Measurements from ENCODE around the gene SPEF2. TPM values are rescaled to one million over a fixed set of nuclear protein-coding genes. Genes with fewer than 3 reads are reported as not detected.

The SPEF2 gene
- total RNA-seq, 1 donor from 2014 or later: 3.4 TPM

GRCh38 chr5:35618781-35619180 is 1.1 kb downstream of the SPEF2 start:
- DNase-seq (ENCODE audit: low spot score): no peak
- TF ChIP-seq CTCF (IDR thresholded peaks at IDR 0.05; ENCODE audit: unreplicated experiment): no peak
- peaks cover 6% of the 10 kb centered on the region for H3K27me3 Mint-ChIP-seq (ENCODE audit: unreplicated experiment)
- H3K36me3 Mint-ChIP-seq (ENCODE audit: low read depth, unreplicated experiment): no peaks in the 10 kb centered on the region
- H3K27ac Mint-ChIP-seq (ENCODE audit: unreplicated experiment): no peak overlapping the region
- H3K9me3 Mint-ChIP-seq (ENCODE audit: unreplicated experiment): no peaks in the 10 kb centered on the region
- H3K4me1 Mint-ChIP-seq (ENCODE audit: unreplicated experiment): peaks cover 2% of the 10 kb centered on the region
- peak overlapping the region; percentile 95 for H3K4me3 Mint-ChIP-seq (ENCODE audit: unreplicated experiment)

GRCh38 chr5:35622974-35623373 is 5.3 kb downstream of the SPEF2 start:
- H3K4me3 Mint-ChIP-seq (ENCODE audit: unreplicated experiment): no peak overlapping the region
- H3K27ac Mint-ChIP-seq (ENCODE audit: unreplicated experiment): no peak overlapping the region
- peaks cover 2% of the 10 kb centered on the region for H3K4me1 Mint-ChIP-seq (ENCODE audit: unreplicated experiment)
- H3K36me3 Mint-ChIP-seq (ENCODE audit: low read depth, unreplicated experiment): no peaks in the 10 kb centered on the region
- DNase-seq (ENCODE audit: low spot score): no peak
- H3K9me3 Mint-ChIP-seq (ENCODE audit: unreplicated experiment): no peaks in the 10 kb centered on the region
- H3K27me3 Mint-ChIP-seq (ENCODE audit: unreplicated experiment): peaks cover 4% of the 10 kb centered on the region
- TF ChIP-seq CTCF (IDR thresholded peaks at IDR 0.05; ENCODE audit: unreplicated experiment): no peak

- no peak for TF ChIP-seq CTCF (IDR thresholded peaks at IDR 0.05; ENCODE audit: unreplicated experiment)
- peaks cover 3% of the 10 kb centered on the region for H3K27me3 Mint-ChIP-seq (ENCODE audit: unreplicated experiment)
- no peak overlapping the region for H3K27ac Mint-ChIP-seq (ENCODE audit: unreplicated experiment)
- no peaks in the 10 kb centered on the region for H3K36me3 Mint-ChIP-seq (ENCODE audit: low read depth, unreplicated experiment)
- H3K9me3 Mint-ChIP-seq (ENCODE audit: unreplicated experiment): no peaks in the 10 kb centered on the region
- H3K4me1 Mint-ChIP-seq (ENCODE audit: unreplicated experiment): no peaks in the 10 kb centered on the region
- no peak for DNase-seq (ENCODE audit: low spot score)
- no peak overlapping the region for H3K4me3 Mint-ChIP-seq (ENCODE audit: unreplicated experiment)
Measured at GRCh38 chr5:35623991-35624390, 6.3 kb downstream of the SPEF2 start.

GRCh38 chr5:35626108-35626507 is 8.4 kb downstream of the SPEF2 start:
- Mint-ChIP-seq H3K36me3 (ENCODE audit: low read depth, unreplicated experiment) (no peaks in the 10 kb centered on the region), H3K27me3 (ENCODE audit: unreplicated experiment) (peaks cover 2% of the 10 kb centered on the region), H3K4me3 (ENCODE audit: unreplicated experiment) (no peak overlapping the region), H3K4me1 (ENCODE audit: unreplicated experiment) (no peaks in the 10 kb centered on the region), H3K9me3 (ENCODE audit: unreplicated experiment) (no peaks in the 10 kb centered on the region), H3K27ac (ENCODE audit: unreplicated experiment) (no peak overlapping the region)
- DNase-seq (ENCODE audit: low spot score): no peak
- no peak for TF ChIP-seq CTCF (IDR thresholded peaks at IDR 0.05; ENCODE audit: unreplicated experiment)

GRCh38 chr5:35626553-35626952 is 8.9 kb downstream of the SPEF2 start:
- no peak overlapping the region for H3K4me3 Mint-ChIP-seq (ENCODE audit: unreplicated experiment)
- no peaks in the 10 kb centered on the region for H3K9me3 Mint-ChIP-seq (ENCODE audit: unreplicated experiment)
- H3K27me3 Mint-ChIP-seq (ENCODE audit: unreplicated experiment): peaks cover 2% of the 10 kb centered on the region
- H3K4me1 Mint-ChIP-seq (ENCODE audit: unreplicated experiment): no peaks in the 10 kb centered on the region
- no peak for DNase-seq (ENCODE audit: low spot score)
- H3K27ac Mint-ChIP-seq (ENCODE audit: unreplicated experiment): no peak overlapping the region
- no peak for TF ChIP-seq CTCF (IDR thresholded peaks at IDR 0.05; ENCODE audit: unreplicated experiment)
- no peaks in the 10 kb centered on the region for H3K36me3 Mint-ChIP-seq (ENCODE audit: low read depth, unreplicated experiment)

Data from endothelial cell (in vitro differentiated cells).